Fibroblast of villous mesenchyme (primary cell): ENCODE data around the gene FABP3. TPM values are rescaled to one million over a fixed set of nuclear protein-coding genes. Genes with fewer than 3 reads are reported as not detected.

Source experiments
- DNase-seq: peaks from one replicate; pipeline ENCODE4 v3.0.0-alpha.2; 2010; ENCODE audit warnings: low read depth
- H3K4me3 ChIP-seq: 2 replicates; pipeline ENCODE4 v1.5.1; 2011; ENCODE audit warnings: low read depth, mild to moderate bottlenecking, low read length
- CTCF ChIP-seq: IDR thresholded peaks from 2 replicates; pipeline ENCODE4 v1.5.1; 2012; ENCODE audit warnings: low read depth, mild to moderate bottlenecking, low read length; ENCODE audit not compliant: insufficient read depth
- total RNA-seq: library from RNA; depleted of rRNA; stranded (reverse); fragments of >200 nt; gene quantifications from 2 replicates; pipeline ENCODE4 v1.2.3, GENCODE V29; 2012

Gene FABP3
- total RNA-seq, 1 donor, result 54.8 TPM

DNA sequence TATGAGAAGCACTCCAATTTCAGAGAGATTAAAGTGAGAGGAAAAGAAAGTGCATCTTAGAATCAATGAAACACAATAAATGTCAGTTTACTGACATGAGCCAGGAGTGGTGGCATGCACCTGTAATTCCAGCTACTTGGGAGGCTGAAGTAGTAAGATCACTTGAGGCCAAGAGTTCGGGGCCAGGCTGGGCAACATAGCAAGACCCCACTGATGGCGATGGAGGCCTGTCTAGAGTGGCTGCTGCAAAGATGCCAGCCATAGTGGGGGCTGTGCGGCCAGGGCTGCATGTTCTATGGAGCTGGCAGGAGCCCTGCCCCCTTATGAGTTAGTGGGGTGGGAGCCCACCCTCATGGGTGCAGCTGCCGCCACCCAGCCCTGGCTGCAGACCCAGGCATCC is 48.8 kb downstream of the FABP3 start:
- no peak overlapping the region for H3K4me3 ChIP-seq
- DNase-seq, result no peak
- TF ChIP-seq CTCF, result no peak

- DNase-seq, result no peak
- no peak for TF ChIP-seq CTCF
- H3K4me3 ChIP-seq, result no peak overlapping the region
These were observed 54.7 kb downstream of the FABP3 start for GRCh38 chr1:31318146-31318545.

- no peak overlapping the region for H3K4me3 ChIP-seq
- TF ChIP-seq CTCF, result no peak
- no peak for DNase-seq
These were observed 57.0 kb downstream of the FABP3 start for GRCh38 chr1:31315902-31316301.

Other genes with a start within 250 kb of the FABP3 start
- not detected in 2 replicates for gene NKAIN1, start 133.2 kb downstream of the FABP3 start, total RNA-seq
- gene SNRNP40, start 76.3 kb downstream of the FABP3 start, total RNA-seq, result 85.7 and 114 TPM in 2 replicates
- 25.4 and 45.3 TPM in 2 replicates for gene ZCCHC17, start 76.0 kb downstream of the FABP3 start, total RNA-seq
- gene SERINC2, start 40.1 kb upstream of the FABP3 start, total RNA-seq, result 13.5 and 21.2 TPM in 2 replicates
- gene TINAGL1, start 203.4 kb upstream of the FABP3 start, total RNA-seq, result 60.5 and 87.6 TPM in 2 replicates
- under 0.01 TPM in 2 replicates for gene HCRTR1, start 244.6 kb upstream of the FABP3 start, total RNA-seq